Fibroblast of skin of scalp (primary cell): ENCODE measurements around the gene ALOX12.

Source experiments
- DNase-seq: peaks from one replicate; pipeline ENCODE4 v3.0.0-alpha.2; 2013

ALOX12 gene

DNA sequence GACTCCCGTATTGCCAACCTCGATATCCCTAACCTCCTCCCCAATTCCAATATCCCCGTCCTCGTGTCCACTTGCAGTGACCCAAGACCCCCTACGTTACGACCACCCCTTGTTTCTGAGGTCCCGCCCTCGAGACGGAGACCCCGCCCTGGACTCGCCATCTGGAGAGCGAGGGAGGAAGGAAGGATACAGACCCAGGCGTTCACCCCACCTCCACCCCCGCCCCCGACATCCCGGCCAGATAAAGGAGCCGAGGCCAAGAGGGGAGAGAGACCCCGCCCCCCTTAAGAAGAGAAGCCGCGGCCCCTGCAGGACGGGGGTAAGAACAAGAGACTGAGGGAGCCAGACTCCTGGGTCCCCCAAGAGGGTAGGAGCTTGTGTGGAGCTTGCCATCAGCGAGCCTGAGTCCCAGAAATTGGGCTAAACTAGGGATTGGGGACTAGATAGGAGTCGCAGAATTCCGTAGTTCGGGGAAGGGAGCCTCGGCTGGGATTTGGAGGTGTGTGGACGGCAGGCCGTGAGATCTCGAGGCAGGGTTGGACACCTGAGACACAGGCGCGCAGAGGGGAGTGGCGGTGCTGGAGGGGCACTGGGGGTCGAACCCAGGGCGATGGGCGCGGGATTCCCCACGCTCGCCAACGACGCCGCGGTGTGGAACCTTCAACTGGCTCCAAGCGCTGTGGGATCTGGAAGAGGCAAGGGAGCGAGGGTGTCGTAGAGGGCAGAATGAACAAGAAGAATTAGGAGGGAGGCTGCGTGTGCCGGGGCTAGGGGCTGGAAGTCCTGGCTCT is 27.1 kb downstream of the ALOX12 start, which contains the start of gene BCL6B:
TSS of gene BCL6B (plus strand) at position 270 of the 791 bp plus-strand sequence. CDS start 622 bp downstream, outside the sequence.
- no peak for DNase-seq

- DNase-seq, result peak; percentile 83
Measured at GRCh38 chr17:7023576-7024401, 27.9 kb downstream of the ALOX12 start.

GRCh38 chr17:7024402-7024785 is 28.5 kb downstream of the ALOX12 start:
- no peak for DNase-seq

GRCh38 chr17:7025245-7025644 is 29.4 kb downstream of the ALOX12 start:
- DNase-seq, result no peak

DNA sequence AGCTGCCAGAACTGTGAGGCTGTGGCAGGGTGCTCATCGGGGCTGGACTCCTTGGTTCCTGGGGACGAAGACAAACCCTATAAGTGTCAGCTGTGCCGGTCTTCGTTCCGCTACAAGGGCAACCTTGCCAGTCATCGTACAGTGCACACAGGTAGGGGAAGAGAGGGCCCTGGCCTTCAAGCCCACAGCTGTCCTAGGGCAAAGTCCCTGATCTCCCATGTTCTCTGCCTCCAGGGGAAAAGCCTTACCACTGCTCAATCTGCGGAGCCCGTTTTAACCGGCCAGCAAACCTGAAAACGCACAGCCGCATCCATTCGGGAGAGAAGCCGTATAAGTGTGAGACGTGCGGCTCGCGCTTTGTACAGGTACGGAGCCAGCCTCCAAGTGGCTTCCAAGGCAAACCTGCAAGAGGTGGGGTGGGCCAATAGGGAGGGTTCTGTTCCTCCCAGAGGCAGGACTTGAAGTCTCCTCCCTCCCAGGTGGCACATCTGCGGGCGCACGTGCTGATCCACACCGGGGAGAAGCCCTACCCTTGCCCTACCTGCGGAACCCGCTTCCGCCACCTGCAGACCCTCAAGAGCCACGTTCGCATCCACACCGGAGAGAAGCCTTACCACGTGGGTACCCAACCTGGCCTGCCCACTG is 30.7 kb downstream of the ALOX12 start:
- DNase-seq, result no peak

DNA sequence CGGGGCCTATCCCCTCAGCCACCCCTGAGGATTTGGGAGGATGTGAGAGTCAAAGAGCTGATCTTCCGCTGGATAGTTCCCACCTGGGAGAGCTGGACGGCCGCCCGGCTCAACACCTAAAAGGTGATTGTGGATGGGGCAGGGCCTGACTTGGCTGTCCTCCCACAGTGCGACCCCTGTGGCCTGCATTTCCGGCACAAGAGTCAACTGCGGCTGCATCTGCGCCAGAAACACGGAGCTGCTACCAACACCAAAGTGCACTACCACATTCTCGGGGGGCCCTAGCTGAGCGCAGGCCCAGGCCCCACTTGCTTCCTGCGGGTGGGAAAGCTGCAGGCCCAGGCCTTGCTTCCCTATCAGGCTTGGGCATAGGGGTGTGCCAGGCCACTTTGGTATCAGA is 31.5 kb downstream of the ALOX12 start:
- DNase-seq, result no peak

GRCh38 chr17:7029096-7029495 is 33.2 kb downstream of the ALOX12 start:
- no peak for DNase-seq

DNA sequence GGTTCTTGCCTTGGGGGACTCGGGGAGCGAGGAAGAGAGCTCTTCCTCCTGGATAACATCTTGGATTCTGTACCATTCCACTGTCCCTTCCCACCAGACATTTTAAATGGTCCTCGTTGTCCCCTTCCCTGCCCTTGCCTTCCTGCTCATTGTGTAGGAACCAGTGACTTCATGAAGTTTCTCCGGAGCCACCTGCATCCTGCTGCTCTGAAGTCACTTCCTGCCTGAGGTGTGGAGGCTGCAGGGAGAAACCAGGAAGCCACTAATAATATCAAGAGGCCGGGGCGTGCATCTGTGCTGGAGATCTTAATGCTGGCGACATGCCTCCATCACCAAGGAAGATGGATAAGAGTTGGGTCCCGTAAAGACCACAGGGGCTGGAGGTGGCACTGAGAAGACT is 33.8 kb downstream of the ALOX12 start:
- DNase-seq, result no peak

DNA sequence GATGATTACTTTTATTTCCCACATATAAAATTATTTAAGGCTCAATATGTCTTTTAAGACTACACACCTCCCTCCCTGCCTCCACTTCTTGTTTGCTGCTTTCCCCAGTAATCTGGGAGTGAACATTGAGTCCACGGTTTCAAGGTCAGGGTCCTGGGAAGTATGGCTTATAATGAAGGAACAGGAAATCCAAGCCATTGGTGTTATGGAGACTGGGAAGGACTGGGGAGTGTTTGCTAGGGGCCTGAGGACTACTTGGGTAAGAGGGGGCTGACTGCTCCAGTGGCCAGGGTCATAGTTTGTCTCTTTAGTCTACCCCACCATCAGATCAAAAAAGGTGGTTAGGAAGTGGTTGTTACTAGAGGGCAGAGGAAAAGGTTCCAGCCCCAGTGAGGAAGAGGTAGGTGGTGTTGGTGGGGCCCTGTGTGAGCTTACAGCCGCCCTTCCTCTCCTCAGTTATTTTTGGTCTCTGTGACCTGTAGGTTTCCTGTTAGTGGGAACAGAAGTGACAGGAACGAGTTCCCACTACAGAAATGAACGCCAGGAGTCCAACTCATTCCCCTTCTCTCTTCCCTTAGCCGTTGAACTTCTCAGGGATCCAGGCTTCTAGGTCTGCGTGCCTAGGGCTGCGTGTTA is 39.2 kb downstream of the ALOX12 start:
- no peak for DNase-seq

- peak; percentile 94 for DNase-seq
Measured at GRCh38 chr17:7035591-7036368, 39.9 kb downstream of the ALOX12 start, which contains the start of gene SLC16A13. TSS of gene SLC16A13 (plus strand) at chr17:7036015. CDS start at chr17:7036383, 368 bp downstream.

DNA sequence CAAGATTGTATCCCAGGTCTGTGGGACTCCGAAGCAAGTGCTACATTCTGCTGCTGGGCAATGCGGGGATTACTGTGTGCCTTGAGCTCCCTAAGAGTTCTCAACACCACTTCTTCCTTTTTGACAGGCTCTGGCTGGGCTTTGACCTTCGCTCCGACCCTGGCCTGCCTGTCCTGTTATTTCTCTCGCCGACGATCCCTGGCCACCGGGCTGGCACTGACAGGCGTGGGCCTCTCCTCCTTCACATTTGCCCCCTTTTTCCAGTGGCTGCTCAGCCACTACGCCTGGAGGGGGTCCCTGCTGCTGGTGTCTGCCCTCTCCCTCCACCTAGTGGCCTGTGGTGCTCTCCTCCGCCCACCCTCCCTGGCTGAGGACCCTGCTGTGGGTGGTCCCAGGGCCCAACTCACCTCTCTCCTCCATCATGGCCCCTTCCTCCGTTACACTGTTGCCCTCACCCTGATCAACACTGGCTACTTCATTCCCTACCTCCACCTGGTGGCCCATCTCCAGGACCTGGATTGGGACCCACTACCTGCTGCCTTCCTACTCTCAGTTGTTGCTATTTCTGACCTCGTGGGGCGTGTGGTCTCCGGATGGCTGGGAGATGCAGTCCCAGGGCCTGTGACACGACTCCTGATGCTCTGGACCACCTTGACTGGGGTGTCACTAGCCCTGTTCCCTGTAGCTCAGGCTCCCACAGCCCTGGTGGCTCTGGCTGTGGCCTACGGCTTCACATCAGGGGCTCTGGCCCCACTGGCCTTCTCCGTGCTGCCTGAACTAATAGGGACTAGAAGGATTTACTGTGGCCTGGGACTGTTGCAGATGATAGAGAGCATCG is 42.4 kb downstream of the ALOX12 start:
- no peak for DNase-seq

DNA sequence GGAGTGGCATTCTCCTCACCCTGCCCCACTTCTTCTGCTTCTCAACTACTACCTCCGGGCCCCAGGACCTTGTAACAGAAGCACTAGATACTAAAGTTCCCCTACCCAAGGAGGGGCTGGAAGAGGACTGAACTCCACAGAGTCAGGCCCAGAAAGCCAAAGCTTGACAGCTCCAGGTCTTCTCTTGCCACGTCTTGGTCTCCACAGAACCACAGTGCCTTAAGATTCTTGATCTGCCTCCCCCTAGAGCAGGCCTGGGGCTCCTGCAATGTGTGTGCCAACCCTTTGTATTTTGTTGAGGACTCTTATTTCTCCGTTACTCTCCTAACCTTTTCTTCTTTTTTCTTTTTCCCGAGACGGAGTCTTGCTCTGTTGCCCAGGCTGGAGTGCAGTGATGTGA is 44.0 kb downstream of the ALOX12 start:
- DNase-seq, result no peak

DNA sequence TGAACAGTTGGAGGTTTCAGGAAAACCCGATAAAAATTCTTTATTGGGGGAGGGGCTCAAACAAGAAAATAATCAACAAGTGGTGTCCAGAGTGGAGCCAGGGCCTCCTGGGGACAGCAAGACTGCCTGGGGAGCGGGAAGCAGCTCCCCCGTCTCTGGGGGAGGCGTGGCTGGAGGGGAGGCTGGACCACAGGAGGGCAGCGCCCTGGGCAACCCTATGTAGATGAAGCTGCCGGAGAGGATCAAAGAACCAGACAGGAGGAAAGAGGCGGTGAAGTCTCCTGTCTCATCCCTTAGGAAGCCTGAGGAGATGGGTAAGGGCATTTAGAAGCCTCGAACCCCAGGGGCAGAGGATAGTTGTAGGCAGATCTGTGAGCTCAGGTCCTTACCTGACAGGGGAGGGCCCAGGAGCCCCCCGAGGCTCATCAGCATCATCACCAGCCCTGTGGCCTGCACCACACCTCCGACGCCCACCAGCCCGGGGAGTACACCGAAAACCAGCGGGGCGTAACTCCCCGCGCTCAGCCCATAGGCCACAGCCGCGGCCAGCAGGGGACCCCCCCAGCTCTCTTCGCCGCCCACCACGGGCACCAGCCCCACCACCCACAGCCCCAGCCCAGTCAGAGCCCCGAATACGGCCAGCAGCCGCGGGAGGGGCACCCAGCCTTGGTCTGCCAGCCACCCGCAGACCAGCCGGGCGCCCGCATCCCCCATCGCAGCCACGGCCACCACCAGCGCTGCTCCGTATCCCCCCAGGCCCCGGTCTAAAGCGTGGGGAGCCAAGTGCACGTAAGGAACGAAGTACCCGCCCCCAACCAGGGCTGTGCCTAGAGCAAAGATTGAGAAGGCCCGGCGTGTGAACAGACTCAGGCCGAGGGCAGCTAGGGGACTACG is 46.0 kb downstream of the ALOX12 start:
- DNase-seq, result no peak

DNA sequence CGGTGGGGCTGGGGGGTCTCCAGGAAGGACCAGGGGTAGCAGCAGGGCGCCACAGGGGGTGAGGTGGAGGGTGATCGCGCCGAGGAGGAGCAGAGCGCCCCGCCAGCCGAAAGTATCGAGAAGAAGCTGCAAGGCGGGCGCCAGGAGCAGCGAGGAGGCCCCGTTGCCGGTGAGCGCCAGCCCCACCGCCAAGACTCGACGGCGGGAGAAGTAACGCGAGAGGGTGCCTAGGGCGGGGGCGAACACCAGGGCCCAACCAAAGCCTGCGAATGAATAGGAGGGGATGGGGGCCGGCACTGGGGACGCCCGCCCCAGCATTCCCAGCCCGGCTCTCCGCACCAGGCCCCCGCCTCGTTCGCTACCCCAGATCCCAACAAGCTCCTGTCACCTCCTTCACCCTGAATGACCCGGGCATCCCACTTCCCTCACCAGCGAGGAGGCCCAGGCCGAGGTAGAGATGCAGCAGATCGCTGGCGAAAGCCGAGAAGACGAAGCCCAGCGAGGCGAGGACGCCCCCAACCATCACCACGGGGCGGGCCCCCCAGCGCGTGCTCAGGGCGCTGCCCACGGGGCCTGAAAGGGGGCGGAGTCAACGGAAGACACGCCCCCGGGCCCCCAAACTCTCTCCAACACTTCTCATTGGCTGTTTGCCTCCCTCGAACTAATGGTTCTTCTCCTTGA is 46.8 kb downstream of the ALOX12 start:
- no peak for DNase-seq

- DNase-seq, result no peak
Measured at GRCh38 chr17:7043182-7043496, 47.3 kb downstream of the ALOX12 start.

- peak; percentile 52 for DNase-seq
Measured at GRCh38 chr17:7043497-7044198, 47.8 kb downstream of the ALOX12 start, which contains the start of gene SLC16A11. TSS of gene SLC16A11 (minus strand) at chr17:7044092. CDS start at chr17:7043513, 579 bp downstream.

- peak; percentile 77 for DNase-seq
Measured at GRCh38 chr17:7045492-7046126, 49.8 kb downstream of the ALOX12 start.

DNA sequence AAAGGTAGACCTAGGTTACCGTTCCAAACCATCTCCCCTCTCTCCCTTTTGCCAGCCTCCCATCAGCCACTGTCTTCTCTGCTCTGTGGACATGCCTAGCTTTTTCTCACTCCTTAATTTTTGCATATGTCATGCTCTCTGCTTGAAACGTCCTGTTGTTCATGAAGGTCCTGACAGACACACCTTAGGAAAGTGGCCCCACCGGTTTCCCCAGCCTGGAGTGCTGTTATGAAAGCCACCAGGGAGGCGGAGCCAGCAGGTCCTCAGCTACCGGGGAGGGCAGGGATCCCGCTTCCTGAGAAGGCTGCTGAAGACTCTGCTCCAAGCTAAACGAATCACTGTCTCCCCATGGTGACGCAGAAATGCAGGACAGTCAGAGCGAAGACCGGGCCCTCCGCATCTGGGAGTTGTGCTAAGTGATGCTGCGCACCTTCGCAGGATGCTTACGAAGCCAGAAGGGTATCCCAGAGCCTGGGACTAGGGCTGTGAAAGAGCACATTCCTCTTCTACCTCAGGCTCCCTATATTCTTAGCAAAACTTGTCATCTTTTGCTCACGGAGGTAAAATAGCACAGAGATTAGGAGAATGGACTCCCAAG is 50.4 kb downstream of the ALOX12 start:
- no peak for DNase-seq
